GM18507 (cell line): ENCODE data around the gene PWWP2A.

Experiments
- DNase-seq: peaks from one replicate; pipeline ENCODE4 v3.0.0; 2011; ENCODE audit warnings: low read depth; ENCODE audit not compliant: insufficient read length; ENCODE audit errors: extremely low spot score
- FAIRE-seq: peaks from 2 replicates; lab custom pipeline; 2011; peaks lifted over from hg19 to GRCh38; lab: Jason Lieb, UNC

Gene PWWP2A

DNA sequence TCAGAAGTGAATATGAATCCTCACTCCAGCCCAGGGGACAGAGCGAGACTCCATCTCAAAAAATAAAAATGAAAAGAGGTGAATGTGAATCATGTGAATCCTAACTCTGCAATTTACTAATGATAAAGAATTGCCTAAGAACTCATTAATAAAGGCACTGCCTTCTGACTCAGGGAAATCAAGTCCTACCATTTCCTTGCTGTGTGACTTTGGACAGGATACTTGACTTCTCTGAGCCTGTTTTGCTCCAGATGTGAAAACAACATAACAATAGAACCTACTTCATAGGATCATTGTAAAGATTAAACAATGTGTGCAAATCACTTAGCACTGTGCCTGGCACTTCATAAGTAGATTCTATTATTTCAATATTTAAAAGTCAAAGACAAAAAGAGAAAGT is 15.1 kb upstream of the PWWP2A start:
- no peak for FAIRE-seq

DNA sequence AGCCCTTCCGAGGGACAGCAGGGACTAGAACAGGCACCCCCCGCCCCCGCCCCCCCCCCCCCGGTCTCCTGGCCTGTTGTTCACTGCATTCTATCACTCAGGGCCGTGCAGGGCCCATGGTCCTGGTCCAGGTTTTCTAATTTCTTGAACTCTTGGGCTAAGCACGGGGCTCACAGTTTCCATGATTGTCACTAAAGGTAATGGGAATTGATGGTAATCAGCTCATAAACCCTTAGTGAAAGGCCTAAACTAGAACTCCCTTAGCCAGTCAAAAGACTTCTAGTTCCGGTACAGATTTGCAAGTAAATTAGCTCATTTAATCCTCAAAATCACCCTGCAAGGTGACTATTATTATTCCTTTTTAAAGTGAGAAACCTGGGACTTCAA is 14.7 kb upstream of the PWWP2A start:
- FAIRE-seq: no peak

More for the DNA sequence above, 15.1 kb upstream of the PWWP2A start:
- no peak for DNase-seq

DNA sequence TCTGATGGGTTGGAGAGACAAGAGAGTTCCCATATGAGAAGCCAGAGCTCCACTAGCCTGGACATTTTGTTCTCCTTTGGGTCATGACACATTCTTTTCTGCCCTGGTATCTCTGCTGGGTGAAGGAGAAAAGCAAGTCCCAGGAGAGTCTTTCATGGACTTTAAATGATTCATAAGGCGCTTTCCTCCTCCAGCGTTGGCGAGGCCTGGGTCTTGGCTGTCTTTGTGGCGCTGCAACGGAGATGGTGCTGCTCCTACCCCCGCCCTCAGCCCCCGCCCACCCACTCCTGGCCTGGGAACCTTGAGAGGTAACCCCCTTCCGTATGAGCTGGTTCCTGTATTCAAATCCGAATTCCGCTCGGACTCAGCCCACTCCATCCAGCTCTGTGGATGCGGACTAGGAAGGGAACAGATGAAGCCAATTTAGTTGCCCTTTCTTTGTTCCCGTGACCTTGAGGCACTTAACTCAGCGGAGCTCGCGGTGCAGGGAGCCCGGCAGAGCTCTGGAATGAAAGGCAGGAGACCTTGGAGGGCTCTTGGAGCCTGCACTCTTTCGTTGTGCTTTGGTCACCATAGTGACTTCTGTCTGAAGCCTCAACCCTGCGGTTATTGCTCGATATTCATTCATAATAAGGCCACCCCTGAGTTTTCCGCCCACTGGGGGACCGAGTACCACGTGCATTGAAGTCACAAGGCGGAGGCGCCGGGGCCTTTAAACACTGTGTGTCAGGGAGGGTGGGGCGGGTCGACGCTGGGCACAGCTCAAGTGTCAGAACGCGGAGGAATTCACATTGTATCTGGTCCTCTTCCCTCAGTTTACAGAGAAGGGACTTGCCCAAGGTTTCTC is 14.0 kb upstream of the PWWP2A start:
- DNase-seq (no peak), FAIRE-seq (no peak)

More for the DNA sequence above, 14.7 kb upstream of the PWWP2A start:
- DNase-seq: no peak

DNA sequence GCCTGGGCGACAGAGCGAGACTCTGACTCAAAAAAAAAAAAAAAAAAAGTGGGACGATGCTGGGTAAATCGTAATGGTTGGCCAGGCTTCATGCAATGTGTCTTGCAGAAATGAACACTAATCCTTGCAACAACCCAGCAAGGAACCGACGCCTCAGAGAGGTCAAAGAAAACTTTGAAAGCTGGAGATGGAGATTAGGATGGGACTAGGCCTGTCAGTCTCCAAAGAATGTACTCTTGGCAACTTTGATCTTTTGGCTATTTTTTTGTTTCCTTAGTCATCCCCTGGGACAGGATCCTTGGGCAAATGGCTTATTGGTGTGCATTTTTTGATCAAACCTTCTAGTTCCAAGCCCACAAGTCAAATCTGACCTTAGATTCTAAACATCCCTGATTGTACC is 10.6 kb upstream of the PWWP2A start:
- no peak for DNase-seq
- no peak for FAIRE-seq

DNA sequence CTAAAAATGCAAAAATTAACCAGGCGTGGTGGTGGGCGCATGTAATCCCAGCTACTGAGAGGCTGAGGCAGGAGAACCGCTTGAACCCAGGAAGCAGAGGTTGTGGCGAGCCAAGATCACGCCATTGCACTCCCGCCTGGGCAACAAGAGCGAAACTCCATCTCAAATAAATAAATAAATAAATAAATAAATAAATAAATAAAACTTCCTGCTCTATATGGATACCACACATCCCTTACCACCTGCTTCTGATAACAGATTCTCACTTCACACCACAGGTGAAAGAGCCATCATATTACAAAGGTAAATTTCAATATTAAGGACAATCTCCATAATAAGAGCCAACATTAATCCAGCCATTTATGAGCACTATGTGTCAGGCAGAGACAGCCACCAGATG is 9.4 kb upstream of the PWWP2A start:
- no peak for FAIRE-seq

DNA sequence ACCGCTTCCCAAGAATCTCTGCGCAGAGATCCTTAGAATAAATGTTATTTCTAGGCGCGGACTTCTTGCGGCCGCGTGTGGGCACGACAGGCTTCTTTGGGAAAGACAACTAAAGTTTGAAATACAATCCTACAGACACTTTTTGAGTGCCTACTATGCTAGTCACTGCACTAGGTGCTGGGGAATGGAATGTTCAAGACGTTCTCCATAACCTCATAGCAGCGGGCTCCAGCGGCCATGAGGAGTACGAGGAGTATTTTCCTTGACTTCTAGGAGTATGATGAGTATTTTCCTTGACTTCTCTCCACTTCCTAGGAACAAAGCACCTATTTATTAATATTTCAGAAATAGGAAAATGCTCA is 636 bp upstream of the PWWP2A start:
- FAIRE-seq: no peak
- no peak for DNase-seq

More for the DNA sequence above, 9.4 kb upstream of the PWWP2A start:
- no peak for DNase-seq

DNA sequence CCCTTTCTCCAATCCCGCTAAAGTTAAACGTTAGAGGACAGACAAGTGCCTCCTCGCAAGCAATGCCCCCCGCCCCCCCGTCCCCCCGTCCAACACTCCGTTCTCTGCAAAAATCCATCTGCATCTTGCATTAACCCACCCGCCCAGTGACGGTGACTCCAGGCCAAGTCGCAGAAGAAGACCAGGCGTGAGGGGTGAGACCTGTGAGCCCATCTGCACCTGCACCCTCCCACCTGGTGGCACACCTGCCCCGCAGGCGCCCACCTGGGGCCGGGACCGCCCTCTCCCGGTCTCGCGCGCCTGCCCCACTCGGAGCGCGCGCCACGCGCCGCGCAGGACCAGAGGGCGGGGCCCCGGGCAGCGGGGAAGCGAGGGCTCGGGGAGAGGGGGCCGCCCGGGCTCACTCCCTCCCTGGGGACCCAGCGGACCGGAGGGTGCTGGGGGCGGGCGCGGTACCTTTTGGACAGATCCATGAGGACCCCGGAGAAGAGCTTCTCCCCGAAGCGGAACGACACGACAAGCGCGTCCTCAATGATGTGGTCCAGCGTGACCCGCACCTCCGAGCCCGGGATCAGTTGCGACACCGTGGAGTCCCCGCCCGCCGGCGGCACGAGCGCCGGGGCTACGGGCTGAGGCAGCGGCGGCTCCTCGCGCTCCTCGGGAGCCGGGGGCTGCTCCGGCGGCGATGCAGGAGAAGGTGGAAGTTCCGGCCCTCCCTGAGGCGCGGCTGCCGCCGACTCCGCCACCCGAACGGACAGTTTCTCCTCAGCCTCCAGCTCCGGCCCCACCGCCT is 705 bp downstream of the PWWP2A start:
- peak; percentile 23 for DNase-seq
- no peak for FAIRE-seq

DNA sequence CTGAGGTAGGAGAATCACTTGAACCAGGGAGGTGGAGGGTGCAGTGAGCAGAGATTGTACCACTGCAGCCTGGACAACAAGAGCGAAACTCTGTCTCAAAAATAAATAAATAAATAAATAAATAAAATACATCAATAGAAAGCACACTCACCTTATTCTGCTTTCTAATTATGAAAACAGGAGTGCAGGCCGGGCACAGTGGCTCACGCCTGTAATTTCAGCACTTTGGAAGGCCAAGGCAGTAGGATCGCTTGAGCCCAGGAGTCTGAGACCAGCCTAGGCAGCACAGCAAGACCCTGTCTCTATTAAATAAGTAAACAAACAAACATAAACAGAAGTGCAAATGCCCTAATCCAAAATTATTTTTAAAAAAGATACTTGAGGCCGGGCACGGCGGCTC is 2.3 kb downstream of the PWWP2A start:
- no peak for FAIRE-seq
- DNase-seq: no peak

DNA sequence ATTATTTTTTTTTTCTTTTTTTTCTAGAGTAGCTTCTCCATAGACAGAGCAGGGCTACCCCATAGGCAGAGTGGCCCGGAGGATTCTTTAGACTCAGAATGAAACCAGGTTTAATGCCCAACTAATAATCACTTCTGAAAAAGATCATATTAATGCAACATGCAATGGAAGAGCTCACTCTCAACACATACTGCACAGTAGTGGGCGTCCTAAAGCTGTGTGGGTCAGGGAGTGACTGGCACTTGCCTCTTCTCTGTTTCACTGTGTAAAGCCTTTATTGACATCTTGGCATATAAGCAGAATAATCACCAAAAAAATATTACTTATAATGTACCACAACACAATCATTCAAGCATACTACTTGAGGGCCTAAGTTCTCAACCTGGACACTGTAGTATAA is 11.1 kb downstream of the PWWP2A start:
- FAIRE-seq (no peak), DNase-seq (no peak)

DNA sequence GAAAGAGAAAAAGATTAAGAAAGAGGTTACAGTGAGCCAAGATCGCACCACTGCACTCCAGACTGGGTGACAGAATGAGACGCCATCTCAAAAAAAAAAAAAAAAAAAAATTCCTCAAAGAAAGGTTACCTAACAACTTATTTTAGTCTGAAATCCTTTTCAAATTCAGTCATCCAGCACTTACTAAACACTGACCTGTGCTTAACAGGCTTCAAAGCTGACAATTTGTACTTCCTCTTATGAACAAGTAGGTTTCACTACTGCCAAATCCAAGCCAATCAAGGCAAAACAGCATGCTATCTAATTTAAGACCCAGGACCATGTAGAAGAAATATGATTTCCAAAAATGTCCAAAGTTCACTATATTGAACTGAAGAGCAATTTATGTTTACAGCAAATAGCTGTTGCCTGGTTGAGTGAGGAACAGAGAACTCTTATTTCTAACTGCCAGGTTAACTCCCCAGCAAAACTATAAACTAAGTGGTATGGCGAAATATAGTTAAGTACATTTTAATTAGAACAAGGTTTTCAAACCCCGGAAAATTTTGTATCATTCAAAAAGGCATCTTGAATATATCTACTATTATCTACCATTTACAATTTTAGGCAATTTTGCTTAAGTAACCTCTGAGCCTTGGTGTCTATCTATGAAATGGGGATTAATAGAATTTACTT is 13.4 kb downstream of the PWWP2A start:
- peak; percentile 81 for FAIRE-seq
- no peak for DNase-seq

DNA sequence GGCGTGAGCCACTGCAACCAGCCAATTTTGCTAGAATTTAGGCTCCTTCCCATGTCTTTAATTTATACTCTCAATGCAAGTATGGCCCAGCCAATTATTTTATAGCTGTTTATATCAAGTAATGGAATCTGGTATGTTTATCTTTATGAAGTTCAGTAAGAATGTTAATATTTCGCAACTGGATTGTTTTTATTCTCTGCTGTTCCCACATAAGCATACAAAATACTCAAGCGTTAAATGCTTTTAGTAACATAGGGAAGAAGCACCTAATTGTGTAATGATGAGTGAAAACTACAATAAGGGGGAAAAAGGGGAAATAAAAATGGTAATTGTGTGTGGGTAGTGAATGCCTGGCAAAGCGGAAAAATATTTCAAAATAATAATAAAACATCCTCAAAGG is 21.3 kb downstream of the PWWP2A start:
- FAIRE-seq: no peak

DNA sequence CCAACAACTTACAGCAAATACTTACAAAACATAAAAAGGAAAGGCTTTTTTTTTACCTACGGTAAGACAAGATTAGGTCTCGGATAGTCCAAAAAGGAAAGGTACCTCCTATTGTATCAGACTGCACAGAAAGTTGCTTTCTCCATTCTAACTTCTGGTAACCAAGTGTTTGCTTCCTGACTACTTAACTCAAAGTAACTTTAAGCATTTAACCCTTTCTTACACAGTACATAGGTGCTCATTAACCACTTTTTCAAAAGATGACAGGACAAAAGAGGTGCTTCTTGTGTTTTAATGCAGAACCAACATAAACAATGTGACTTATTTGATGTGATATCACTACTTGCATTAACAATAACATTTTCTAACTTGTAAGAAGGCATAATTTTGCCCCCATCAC is 23.1 kb downstream of the PWWP2A start:
- no peak for FAIRE-seq

More for the DNA sequence above, 21.3 kb downstream of the PWWP2A start:
- DNase-seq: no peak

DNA sequence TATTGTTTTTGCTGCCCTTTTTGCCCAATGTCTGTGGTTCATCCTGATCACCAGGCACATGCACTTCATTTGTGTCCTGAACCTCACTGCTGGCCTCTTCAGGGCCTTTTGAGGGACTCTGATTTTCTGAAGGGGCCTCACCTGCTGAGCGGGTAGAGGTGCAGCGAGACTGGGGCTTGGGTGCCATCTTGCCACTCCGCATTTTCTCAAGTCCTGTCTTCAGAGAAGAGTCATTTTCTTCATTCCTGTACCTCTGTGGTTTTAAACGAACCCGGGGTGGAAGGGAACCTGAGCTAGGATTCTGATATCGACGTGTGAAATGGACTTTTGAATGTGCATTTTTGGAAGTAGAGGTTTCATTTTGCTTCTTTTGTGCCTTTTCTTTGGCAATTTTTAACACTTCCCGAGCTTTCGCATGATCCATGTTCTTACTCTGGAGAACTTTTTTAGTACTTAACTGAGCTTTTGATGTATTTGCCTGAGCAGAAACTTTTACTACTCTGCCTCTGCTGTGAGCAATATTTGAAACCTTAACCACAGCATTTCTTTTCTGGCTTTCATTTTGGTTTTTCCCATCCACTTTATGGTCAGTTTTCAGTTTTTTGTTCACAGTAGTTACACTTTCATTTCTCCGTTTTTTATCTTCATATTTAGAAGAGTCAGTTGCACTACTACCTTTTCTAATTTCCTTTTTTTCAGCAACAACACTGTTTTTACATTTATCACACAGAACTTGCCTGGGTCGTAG is 26.1 kb downstream of the PWWP2A start:
- DNase-seq (no peak), FAIRE-seq (peak; percentile 92)

More for the DNA sequence above, 23.1 kb downstream of the PWWP2A start:
- no peak for DNase-seq

DNA sequence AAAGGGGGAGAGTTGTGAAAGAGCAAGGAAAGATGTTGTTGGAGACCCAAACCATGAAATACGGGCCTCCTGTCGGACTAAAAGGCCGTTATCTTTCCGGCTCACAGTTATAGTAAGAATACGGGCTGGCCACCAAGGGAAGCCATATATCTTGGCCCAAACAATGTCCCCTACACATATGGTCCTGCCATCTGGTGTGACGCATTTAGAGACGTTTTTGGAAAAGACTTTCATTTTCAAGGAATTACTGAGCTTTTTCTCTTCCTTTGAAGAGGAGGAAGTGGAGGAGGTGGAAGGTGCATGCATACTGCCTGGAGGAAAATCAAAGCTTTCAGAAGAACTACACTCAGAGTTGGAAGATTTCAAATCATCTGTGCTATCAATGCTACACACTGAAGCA is 26.7 kb downstream of the PWWP2A start:
- FAIRE-seq (peak; percentile 49), DNase-seq (no peak)

DNA sequence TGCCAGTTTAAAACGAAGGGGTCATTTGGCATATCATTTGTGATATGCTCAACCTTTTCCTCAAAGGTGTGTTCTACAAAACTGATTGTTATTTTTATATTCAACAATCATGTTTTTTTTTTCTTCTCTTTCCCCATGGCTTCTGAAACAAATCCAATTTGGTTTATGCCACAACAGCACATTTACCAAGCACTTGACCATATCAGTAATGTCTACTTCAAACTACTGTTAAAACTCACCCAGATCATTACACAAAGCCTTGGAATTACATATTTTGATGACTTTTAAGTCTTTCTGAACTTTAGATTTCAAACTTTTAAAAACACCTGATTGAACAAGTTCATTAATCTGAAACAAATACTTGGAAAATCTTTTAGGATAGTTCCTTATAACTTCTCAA is 29.2 kb downstream of the PWWP2A start:
- FAIRE-seq (no peak), DNase-seq (no peak)

DNA sequence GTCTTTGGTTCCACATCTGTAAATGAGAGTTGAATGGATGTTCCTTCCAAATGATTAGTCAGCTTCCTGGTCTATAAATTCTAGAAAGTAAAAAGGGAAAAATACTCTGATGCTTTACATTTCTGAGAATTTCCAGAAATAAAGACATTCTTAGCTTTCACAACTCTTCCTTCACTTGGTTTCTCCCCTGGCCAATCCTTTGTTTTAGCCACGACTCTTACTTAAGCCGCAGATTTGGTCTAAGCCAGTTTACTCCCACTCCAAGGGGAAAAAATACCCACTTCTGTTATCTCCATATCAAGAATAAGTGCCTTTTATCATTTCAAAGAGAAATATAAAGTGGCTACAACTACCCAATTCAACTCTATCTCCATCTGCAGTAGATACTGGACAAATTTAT is 29.7 kb downstream of the PWWP2A start:
- DNase-seq (no peak), FAIRE-seq (peak; percentile 9)

DNA sequence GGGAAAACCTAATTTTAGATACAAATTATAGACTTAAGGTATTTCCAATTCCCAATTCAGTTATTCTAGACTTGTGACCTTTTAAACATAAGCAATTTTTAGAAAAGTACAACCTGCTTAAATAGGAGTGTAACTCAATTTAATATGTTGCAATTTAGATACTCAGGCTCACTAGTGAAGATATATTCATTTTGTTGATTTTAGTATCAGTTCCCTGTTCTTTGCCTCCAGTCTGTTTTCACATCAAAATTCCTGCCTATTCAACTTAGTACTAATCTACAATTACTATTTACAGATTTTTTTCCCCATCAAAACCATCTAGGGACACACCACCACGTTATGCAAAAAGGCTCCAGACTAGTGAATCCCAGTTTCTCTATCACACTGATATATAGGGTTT is 30.4 kb downstream of the PWWP2A start:
- no peak for FAIRE-seq
- DNase-seq: no peak

DNA sequence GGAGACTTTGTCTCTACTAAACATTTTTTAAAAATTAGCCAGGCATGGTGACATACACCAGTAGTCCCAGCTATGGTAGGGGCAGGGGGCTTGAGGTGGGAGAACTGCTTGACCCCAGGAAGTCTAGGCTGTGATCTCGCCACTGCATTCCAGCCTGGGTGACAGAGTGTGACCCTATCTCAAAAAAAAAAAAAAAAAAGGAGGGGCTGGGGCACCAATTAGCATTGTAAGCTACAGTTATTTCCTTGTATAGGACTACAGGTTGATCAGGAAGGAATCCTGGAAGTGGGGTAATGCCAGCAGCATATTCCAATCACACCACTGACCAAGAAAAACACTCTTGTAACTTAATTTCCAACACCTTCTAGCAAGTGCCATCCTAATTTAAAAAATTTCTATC is 32.1 kb downstream of the PWWP2A start:
- DNase-seq: no peak
- FAIRE-seq: no peak

DNA sequence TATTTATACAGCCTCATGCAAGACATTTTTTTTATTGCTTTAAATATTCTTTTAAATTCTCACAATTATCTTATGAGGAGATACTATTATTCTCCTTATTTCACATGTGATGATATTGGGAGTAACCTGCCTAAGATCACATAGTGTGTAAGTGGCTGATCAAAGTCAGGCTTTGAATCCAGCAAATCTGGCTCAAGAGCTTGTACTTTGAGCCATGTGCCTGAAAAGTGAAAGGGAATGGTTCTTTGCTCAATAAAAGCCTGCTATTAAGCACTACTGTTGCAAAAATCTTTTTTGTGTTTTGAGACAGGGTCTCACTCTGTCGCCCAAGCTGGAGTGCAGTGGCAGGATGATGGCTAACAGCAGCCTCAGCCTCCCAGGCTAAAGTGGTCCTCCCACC is 35.1 kb downstream of the PWWP2A start:
- FAIRE-seq: no peak
- DNase-seq: no peak

DNA sequence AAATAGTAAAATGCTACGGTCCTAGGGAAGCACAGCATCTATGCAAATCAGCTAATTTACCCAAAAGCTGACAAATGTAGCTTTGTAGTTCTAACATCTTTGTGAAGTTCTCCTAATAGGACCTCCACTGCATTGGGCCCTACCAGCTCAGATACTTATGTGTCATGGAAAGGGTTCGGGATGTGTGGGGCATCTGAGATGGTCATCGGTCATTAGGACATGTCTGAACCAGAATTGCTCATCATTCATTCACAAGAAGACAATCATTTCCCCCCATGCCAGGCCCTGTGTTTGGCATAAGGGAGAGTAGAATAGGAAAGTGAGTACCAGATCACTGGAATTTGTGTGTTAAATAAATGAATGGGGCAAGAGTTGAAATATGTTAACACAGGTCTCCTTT is 35.7 kb downstream of the PWWP2A start:
- FAIRE-seq (no peak), DNase-seq (no peak)
